Stimulated activated CD8-positive, alpha-beta memory T cell treated with anti-CD3 and anti-CD28 coated beads, Interleukin-12 subunit alpha, Interleukin-12 subunit beta, amount 100 ng/mL, for 24 hours (primary cell): ENCODE results near the gene ST8SIA5.

Source experiments
- DNase-seq: peaks from one replicate; pipeline ENCODE4 v3.0.0-alpha.2; 2020; ENCODE audit errors: extremely low read depth

The ST8SIA5 gene

GRCh38 chr18:46629361-46629760 lies 127.5 kb downstream of the ST8SIA5 start:
- no peak for DNase-seq

DNA sequence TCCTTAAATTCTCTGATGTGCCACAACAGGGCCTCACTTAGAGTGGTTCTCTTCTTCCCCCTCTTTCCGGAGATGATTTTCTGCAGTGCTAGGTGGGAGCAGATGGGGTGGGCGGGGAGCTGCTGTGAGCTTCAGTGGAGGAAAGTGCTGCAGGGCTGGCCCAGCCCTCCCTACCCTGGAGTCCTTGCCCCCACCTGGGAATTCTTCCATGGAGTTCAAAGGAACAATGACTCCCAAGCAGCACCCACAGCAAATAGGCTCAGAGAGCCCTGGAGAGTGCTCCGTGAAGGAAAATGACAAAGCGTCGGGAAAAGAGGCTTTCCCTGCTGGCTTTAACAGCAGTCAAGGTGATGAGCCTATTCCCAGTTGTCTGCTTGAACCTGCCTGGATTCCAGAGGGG lies 128.6 kb downstream of the ST8SIA5 start:
- no peak for DNase-seq

DNA sequence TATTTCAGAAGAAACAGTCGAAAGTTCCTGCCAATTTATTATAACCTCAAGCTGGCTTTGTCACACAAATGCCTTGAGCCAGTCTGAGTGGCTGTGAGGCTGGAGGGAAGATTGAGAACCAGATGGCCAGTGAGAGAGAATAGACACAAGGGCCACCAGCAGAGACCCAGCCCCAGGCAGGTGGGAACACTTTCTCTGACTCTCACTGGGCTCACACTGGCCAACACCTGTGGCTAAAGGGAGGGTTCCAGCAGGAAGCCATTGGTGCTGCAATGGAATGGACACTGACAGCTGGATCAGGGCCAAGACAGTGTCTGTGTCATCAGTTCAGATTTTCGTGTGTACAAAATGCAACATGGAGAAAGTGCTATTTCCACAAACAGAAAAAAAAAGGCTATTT lies 129.7 kb downstream of the ST8SIA5 start:
- DNase-seq = no peak

DNA sequence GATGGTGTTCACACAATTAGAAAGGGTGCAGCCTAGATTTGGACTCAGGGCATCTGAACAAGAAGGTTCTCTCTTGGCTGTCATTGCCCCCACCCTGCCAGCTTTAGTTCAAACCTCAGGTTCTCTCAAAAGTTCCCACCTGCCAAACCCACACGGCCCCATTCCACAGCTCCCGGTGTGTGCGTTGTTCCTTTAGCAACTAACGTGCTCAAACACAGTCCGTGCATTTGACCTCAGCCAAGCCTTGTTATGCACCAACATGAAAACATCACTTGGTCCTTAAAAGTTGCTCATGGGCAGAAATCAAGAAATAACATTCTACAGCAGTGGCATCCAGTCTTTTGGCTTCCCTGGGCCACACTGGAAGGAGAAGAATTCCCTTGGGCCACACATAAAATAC lies 131.8 kb downstream of the ST8SIA5 start:
- DNase-seq = no peak

DNA sequence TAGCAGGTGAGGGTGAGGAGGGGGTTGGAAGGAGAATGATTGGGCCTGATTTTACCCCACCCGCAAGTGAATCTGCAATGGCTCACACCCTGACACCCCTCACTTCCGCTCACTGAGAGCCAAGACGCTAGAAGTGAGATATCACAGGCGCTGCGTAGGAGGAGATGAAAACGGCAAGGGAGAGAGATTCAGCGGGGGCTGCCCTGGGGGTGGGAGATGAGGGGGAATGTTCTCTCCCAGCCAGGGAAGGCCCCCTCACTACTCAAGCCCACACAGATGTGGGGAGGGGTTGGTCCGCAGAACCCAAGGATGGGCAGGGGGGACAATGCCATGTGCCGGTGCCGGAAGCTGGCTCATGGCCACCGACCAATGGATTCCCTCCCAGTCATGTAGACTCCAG lies 132.7 kb downstream of the ST8SIA5 start:
- DNase-seq = no peak

GRCh38 chr18:46623541-46623940 lies 133.3 kb downstream of the ST8SIA5 start:
- no peak for DNase-seq

- no peak for DNase-seq
Observed at GRCh38 chr18:46622999-46623398, 133.9 kb downstream of the ST8SIA5 start.

GRCh38 chr18:46622451-46622850 lies 134.4 kb downstream of the ST8SIA5 start:
- DNase-seq = no peak

DNA sequence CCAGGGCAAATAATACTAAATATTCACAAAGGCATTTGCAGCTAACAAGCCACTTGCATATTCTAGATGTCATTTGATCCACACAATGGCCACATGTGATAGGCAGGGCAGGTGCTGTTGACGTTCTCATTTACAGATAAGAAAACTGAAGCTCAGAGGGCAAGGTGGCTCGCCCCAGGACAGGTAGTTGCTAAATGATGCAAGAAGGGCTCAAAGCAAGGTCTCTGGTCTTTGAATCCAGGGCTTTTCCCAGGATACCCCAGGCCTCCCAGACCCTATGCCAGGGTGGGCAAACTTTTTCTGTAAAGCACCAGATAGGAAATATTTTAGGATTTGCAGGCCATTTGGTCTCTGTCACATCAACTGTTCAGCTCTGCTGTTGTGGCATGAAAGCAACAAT lies 135.0 kb downstream of the ST8SIA5 start:
- no peak for DNase-seq

DNA sequence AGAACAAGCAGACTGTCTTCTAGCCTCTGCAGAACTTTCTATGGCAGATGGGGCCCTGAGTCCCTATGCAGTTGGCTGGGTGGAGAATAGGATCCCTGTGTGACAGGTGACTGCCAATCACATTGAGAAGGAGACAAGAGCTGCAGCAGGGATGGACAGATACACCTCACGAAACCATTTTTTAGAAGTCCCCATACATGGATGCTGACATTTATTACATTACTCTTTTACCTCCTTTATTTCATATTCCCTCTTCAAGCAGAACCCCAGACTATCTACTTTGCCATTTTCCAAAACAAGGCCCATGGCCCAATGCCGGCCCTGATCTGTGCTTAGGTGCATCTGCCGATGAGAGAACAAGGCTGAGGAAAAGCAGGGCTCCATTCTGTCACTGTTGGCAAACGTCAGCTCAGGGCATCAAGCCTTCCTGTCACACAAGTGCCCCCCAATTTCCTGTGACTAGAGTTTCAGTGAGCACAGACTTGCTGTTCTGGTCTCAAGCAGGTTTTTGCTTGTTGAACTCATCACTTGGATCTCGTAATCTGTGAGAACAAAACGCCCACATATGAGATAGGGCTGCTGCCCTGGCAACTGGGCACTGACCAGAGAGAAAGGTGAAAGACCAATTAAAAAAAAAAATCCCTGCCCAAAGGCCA lies 135.6 kb downstream of the ST8SIA5 start:
- DNase-seq = no peak

DNA sequence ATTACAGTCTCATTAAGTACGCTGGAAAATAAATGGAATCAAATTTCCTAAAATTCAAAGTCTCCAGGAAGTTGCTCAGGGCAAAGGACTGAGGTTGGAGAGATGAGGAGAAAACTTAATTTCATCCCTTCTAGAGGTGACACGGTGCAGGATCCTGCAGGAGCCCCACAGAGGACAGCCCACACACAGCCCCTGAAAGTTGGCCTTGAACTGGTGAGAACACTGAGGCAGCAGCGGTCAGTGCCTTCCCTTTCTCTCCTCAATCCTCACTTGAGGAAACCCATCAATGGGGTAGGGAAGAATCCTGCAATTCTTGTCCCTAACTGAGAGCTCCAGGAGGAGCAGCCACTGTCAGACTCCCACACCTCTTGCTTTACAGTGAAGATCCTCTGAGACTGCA lies 137.3 kb downstream of the ST8SIA5 start:
- DNase-seq = no peak
